HUDEP-2 (cell line): ENCODE results near the gene ARL2BP.
A peak's percentile ranks its signal among the peaks of the same experiment; 100 is the strongest.

Source experiments
- DNase-seq, 76 experiments: peaks; one replicate each; lab custom pipeline; 2025; ENCODE audit not compliant: unreplicated experiment in 76 of 76; lab: John Stamatoyannopoulos, UW

The ARL2BP gene

GRCh38 chr16:57279780-57280638, 35.0 kb downstream of the ARL2BP start:
- no peak for DNase-seq

- no peak for DNase-seq
Measured at GRCh38 chr16:57281791-57282190, 36.7 kb downstream of the ARL2BP start.

GRCh38 chr16:57282510-57283213, 37.6 kb downstream of the ARL2BP start:
- DNase-seq = no peak

GRCh38 chr16:57283214-57283958, 38.3 kb downstream of the ARL2BP start:
- no peak for DNase-seq

GRCh38 chr16:57283959-57284208, 38.8 kb downstream of the ARL2BP start:
- no peak for DNase-seq

GRCh38 chr16:57284209-57284951, 39.3 kb downstream of the ARL2BP start, which contains the start of gene PLLP:
TSS of gene PLLP (minus strand) at chr16:57284672. CDS start at chr16:57284540, 132 bp downstream.
- peak in 9 of 76 experiments; percentile 9 to 43 (median 32) for DNase-seq

- DNase-seq = no peak
Measured at GRCh38 chr16:57284952-57285363, 39.9 kb downstream of the ARL2BP start.

GRCh38 chr16:57285379-57285778, 40.3 kb downstream of the ARL2BP start:
- DNase-seq = no peak

- DNase-seq = no peak
Measured at GRCh38 chr16:57289391-57290257, 44.6 kb downstream of the ARL2BP start.

- peak in 12 of 76 experiments; percentile 5 to 37 (median 16) for DNase-seq
Measured at GRCh38 chr16:57297856-57298255, 52.8 kb downstream of the ARL2BP start.

GRCh38 chr16:57299009-57299718, 54.1 kb downstream of the ARL2BP start:
- DNase-seq = peak in 51 of 76 experiments; percentile 42 to 83 (median 61)

- peak in 75 of 76 experiments; percentile 28 to 96 (median 85) for DNase-seq
Measured at GRCh38 chr16:57299719-57300386, 54.8 kb downstream of the ARL2BP start.

- DNase-seq = peak; percentile 76 to 99 (median 95)
Measured at GRCh38 chr16:57300387-57301125, 55.5 kb downstream of the ARL2BP start.

- no peak for DNase-seq
Measured at GRCh38 chr16:57301126-57301817, 56.2 kb downstream of the ARL2BP start.
